ENCODE results near the gene AFDN.

The AFDN gene

DNA sequence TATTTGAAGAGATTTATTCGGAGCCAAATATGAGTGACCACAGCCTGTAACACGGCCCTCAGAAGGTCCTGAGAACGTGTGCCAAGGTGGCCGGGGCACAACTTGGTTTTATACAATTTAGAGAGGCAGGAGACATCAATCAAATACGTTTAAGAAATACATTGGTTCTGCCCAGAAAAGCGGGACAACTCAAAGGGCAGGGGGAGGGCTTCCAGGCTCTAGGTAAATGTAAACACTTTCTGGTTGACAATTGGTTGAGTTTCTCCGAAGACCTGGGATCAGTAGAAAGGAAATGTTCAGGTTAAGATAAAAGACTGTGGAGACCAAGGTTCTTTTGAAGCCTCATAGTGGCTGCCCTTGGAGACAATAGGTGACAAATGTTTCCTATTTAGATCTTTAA is 151.9 kb downstream of the AFDN start:
- DNase-seq (ENCODE audit: low read depth), result no peak

DNA sequence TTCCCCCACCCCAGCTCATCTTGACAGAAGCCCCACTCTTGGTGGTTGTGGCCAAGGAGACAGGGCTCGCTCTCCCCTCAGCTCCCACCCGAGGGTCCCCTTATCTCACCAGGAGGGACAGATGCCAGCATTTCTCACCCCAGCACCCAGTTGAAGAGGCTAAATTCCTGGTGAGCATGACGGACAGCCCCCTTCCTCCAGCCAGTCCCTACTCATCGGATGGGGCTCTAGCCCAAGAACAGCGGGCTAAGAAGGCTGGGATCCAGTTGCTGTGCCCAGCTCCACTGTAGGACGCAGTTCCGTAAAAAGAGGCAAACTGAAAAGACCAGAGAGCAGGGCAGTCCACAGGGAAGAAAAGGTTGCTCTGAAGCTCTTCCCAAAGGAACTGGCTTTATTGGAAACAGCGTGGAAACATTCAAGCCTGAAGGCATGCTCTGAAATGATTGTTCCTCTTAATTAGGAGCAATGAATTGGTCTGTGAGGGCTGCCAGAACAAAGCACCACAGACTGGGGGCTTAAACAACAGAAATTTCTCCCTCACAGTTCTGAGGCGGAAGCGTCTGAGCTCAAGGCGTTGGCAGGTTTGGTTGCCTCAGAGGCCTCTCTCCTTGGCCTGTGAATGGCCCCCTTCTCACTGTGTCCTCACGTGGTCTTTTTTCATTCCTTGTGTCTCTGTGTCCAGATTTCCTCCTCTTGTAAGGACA is 152.9 kb downstream of the AFDN start:
- DNase-seq (ENCODE audit: low read depth), result no peak

DNA sequence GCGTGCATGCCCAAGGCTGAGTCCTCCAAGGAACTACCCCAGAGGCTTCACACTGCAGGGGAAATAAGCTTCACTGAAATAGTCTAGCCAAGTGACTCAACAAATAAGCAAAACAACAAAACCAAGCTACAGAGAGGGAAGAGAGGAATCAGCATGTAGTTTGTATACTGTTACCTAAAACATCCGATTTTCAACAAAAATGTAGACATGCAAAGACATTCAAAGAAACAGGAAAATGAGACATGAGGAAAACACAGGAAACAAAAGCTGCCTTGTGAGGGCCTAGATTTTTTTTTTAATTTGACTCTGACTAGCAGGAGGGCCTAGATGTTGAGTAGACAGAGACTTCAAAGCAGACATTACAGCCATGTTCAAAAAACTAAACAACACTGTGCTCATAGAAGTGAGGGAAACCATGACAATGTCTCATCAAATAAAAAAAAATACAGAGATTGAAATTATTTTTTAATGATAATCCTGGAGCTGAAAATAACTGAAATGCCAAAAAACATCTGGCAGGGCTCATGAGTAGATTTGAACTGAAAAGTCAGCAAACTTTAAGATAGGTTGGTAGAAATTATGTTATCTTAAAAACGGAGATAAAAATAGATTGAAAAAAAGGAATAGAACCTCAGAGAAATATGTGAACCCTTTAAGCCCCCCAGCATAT is 154.3 kb downstream of the AFDN start:
- DNase-seq (ENCODE audit: low read depth), result no peak

DNA sequence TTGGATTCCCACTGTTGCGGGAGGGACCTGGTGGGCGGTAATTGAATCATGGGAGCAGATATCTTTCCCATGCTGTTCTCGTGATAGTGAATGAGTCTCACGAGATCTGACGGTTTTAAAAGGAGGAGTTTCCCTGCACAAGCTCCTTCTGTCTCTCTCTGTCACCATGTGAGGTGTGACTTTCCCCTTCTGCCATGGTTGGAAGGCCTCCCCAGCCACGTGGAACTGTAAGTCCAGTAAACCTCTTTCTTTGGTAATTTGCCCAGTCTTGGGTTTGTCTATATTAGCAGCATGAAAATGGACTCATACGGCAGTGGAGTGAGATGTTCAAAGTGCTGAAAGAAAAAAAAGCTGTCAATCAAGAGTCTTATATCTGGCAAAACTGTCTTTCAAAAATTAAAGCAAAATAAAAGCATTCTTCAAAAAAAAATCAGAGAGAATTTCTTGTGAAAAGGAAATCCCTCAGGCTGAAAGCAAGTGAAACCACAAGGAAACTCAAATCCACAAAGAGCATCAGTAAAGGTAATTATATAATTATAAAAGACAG is 155.3 kb downstream of the AFDN start:
- DNase-seq (ENCODE audit: low read depth), result no peak

- no peak for DNase-seq (ENCODE audit: low read depth)
Measured at GRCh38 chr6:167984144-167984719, 157.5 kb downstream of the AFDN start.

DNA sequence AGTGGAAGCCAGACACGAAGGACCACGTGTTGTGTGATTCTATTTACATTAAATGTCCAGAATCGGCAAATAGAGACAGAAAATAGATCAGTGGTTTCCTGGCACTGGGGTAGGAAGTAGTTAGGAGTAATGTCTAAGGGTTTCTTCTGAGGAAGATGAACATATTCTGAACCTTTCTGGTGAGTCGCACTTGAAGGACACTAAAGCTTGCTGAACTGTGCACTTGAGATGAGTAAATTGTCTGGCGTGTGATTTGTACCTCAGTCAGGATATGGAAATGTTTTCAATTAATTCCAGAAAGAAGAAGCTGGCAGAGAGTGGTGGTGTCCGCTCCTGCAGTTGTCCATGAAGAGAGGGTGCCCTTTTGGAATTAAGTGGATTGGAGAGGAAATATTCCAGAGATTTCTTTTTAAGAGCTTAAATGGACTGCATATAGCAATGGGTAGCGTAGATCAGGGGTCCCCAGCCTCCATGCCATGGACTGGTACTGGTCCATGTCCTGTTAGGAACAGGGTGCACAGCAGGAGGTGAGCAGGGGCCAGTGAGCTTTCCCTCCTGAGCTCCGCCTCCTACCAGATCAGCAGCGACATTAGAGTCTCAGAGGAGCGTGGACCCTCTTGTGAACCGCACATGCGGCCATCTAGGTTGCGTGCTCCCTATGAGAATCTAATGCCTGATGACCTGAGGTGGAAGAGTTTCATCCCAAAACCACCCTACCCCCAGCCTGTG is 158.3 kb downstream of the AFDN start:
- no peak for DNase-seq (ENCODE audit: low read depth)

DNA sequence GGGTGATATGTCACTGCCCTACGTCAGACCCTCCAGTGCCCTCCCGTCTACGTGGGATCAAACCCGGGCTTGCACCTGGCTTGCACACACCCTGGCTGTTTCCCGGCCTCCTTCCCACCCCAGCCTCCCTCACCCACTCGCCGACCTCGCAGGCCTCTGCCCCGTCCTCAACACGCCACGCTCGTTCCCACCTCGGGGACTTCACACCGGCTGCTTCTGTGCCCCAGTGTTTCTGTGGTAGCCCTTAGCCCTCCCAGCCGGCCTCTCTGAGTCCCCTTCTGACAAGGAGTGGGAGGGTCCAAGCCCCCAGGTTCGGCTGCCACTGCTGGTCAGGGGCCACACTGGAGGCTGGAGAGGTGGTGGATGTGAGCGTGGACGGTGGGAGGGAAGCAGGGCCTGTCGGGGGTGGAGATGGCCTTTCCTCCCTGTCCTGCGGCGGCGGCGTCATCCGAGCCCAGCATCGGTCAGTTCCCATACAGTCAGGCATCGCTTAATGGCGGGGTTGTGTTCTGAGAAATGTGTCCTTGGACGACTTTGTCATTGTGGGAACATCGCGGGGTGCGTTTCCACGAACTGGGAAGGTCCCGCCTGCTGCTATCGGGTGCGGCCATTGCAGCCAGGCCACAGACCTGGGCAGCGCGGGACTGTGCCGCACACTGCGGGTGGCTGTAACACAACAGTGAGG is 159.3 kb downstream of the AFDN start:
- no peak for DNase-seq (ENCODE audit: low read depth)

- DNase-seq (ENCODE audit: low read depth), result no peak
Measured at GRCh38 chr6:167987396-167988153, 160.9 kb downstream of the AFDN start.

- DNase-seq (ENCODE audit: low read depth), result no peak
Measured at GRCh38 chr6:167988154-167988495, 161.4 kb downstream of the AFDN start.

DNA sequence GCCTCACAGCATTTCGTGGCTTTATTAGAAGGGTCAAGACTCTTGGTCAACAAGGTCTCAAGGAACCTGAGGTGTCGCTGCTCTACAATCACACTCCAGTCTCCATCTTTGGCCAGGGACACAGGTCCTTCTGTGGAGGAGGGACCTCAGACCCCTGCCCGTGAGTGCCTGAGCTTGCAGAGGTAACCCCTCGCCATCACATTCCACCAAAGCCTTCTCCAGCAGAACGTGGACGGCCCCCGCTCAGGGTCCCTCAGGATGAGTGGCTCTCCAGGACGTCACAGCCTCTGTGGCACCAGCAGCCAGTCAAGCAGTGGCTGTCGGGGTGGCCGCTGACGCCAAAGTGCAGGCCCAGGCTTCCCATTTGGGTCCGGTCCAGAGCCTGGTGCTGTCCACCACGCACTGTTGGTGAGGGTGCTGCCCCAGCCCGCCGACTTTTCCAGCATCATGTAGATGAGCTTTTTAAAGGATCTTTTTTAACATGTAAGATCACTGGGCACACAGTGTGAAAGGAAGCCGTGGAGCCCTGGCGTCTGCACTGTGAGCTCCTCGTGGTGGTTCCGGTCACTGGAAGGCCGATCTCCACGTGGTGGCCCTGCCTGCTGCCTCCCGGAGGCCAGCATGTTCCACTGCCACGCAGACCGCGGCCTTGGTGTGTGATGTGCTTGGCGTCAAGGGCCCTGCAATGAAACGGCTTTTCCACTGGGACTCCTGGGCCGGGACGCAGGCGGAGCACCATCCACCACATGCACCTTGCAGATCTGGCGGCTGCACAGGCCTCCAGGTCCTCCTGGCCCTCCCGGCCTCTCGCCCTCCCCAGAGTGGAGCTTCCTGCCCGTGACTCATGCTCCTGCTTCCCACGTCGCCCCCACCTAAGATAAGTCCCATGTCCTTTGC is 162.5 kb downstream of the AFDN start:
- DNase-seq (ENCODE audit: low read depth), result no peak

DNA sequence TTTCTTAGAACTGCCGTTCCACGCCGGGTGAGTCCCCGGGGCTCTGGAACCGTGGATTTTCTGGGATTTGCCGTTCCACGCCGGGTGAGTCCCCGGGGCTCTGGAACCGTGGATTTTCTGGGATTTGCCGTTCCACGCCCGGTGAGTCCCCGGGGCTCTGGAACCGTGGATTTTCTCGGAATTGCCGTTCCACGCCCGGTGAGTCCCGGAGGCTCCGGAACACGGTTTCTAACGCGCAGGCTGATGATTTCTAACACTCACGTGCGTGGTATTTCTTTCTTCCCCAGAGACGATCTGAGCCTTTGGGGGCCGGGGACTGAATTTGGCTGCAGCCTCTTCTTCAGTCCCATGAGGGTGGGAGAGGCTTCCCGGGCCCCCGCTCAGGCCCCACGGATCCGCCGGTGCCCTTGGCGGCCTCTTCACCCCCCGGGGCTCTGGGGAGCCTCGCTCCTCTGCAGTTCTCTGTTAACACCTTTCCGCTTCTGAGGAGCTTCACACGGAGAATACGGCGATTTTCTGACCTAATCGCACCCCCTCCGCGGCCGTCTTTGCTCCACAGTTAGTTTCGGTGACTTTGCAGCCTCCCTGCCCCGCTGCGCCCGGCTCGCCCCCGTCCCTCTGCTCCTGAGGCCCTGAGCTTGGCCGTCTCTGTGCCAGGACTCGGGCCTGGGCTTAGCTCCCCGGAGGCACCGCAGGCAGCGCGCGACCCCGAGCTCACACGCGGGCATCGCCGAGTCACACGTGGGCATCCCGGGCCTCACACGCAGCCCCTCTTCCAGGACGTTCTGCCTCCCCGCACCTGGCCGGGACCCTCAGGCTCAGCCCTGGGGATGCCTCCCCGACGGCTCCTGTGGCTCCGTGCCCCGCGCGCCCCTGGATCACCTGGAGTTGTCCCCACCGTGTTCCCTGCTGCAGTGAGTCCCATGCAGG is 163.6 kb downstream of the AFDN start:
- DNase-seq (ENCODE audit: low read depth), result no peak

DNA sequence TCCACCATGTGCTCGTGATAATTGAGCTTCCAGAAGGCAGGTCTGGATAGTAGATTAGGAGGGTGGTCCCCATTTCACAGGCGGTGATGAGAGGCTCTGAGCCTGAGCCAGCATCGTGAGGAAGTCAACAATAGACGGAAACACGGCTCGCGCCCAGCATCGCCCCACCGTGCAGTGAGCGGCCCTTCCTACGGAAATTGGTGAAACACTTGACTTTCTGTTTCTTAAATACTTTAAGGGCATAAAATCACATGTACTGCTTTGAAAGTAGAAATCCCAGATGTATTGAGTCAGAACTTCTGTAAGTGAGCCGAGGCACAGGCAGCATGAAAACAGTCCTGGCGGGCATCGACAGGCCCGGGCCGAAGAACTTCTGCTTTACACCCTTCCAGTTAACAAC is 166.5 kb downstream of the AFDN start:
- no peak for DNase-seq (ENCODE audit: low read depth)

GRCh38 chr6:167993831-167994230 is 167.1 kb downstream of the AFDN start:
- DNase-seq (ENCODE audit: low read depth), result no peak

DNA sequence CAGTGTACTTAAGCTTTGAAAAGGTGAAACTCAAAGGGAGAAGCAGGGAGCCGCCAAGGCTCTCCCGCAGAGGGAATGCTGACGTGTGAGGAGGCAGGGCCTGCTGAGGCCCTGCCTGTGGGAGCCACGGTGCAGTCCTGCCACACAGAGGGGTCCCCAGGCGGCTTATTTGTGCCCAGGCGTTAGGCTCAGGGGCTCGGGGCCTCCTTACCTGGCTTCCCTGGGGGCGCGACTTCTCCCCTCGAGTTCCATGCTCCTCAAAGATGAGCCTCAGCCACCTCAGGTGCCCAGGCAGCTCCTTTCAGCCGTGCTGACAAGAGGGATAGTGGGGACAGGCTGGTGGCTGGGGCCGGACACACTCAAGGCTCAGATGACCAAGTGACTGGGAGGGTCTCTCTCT is 168.6 kb downstream of the AFDN start:
- no peak for DNase-seq (ENCODE audit: low read depth)

GRCh38 chr6:167995731-167996151 is 169.0 kb downstream of the AFDN start:
- no peak for DNase-seq (ENCODE audit: low read depth)

DNA sequence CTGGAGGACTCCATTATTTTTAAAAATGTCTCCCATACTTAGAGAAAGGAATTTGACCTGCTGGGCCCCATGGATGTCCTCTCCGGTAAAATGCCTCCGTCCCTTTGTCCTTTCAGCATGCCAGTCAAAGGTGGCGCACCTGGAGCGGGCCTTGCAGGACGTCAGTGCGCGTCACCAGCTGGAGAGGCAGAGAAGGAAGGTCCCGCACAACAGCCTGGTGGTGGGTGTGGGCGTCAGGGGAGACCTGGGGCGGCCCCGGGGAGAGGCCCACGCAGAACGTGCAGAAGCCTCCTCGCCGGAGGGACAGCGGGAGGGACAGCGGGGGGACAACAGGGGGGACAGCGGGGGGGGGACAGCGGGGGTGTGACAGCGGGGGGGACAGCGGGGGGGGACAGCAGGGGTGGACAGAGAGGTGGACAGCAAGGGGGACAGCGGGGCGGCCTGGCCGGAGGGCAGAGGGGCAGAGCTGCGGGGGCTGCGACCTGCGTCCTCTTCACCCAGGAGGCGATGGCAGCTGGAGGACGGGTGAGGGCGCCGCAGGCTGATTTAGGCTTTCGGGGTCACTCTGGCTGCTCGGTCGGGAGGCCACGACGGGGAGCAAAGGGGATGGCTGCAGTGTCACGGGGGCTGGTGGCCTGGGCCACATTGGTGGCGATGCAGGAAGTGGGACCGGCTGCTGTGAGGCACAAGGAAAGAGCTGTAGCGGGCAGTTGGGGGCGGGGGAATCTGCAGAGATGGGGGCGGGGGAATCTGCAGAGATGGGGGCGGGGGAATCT is 169.9 kb downstream of the AFDN start:
- no peak for DNase-seq (ENCODE audit: low read depth)

GRCh38 chr6:167997642-167998041 is 170.9 kb downstream of the AFDN start, which contains the start of gene KIF25:
Gene KIF25, plus strand, starts transcription at chr6:167997671. Its CDS starts 31,915 bp downstream, at chr6:168029586.
- no peak for DNase-seq (ENCODE audit: low read depth)

DNA sequence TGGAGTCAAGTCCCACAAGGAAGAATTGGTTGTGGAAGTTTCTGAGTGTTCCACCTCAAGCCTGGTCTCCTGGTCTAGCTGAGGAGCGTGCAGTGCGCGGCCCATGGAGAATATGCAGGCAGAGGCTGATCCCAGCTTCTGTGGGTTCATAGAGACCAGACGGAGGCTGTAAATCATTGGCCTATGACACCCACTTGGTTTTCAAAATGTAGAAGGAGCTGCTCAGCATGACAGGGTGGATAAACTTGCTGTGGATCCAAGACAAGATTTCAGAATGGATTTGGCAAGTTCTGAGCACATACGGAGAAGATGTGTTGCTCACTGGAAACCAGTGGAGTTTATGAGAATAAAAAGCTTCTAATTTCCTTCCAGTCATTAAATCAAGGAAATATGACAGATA is 171.5 kb downstream of the AFDN start:
- DNase-seq (ENCODE audit: low read depth), result no peak

All from activated T-cell treated with anti-CD3 and anti-CD28 coated beads for 24 hours (primary cell).